ELR (cell line): ENCODE data around the gene ZNF471.

Source experiments
- DNase-seq: peaks from one replicate; pipeline ENCODE4 v3.0.0-alpha.2; 2015; ENCODE audit warnings: low read depth

The ZNF471 gene

GRCh38 chr19:56573914-56574313, 66.3 kb downstream of the ZNF471 start:
- no peak for DNase-seq

- no peak for DNase-seq
These were observed 70.3 kb downstream of the ZNF471 start for GRCh38 chr19:56577719-56578602.
